Nephron (organoid): ENCODE measurements around the gene FSTL4.
A peak's percentile ranks its signal among the peaks of the same experiment; 100 is the strongest.

Experiments
- H3K27ac Mint-ChIP-seq, 3 experiments: 2 replicates each; pipeline ENCODE4 v1.8.0; 2020; ENCODE audit warnings: mixed read lengths in 3 of 3, mild to moderate bottlenecking in 2 of 3, moderate library complexity in 1 of 3
- H3K27me3 Mint-ChIP-seq: 2 replicates; pipeline ENCODE4 v1.8.0; 2021; ENCODE audit warnings: low read depth, mild to moderate bottlenecking, moderate library complexity, mixed read lengths
- H3K36me3 Mint-ChIP-seq: 2 replicates; pipeline ENCODE4 v1.8.0; 2020; ENCODE audit warnings: low read depth, mixed read lengths
- H3K4me1 Mint-ChIP-seq: 2 replicates; pipeline ENCODE4 v1.8.0; 2020; ENCODE audit warnings: mixed read lengths
- H3K4me3 Mint-ChIP-seq, 3 experiments: 2 replicates each; pipeline ENCODE4 v1.8.0; 2020; ENCODE audit warnings: mild to moderate bottlenecking in 3 of 3, mixed read lengths in 3 of 3, moderate library complexity in 2 of 3
- H3K9me3 Mint-ChIP-seq: 2 replicates; pipeline ENCODE4 v1.8.0; 2020; ENCODE audit warnings: mixed read lengths
- CTCF ChIP-seq, 3 experiments: fragments of 200-600 bp; sonication (generic); IDR thresholded peaks; one replicate each; pipeline ENCODE4 v1.5.0; 2021; ENCODE audit warnings: antibody characterized with exemption in 3 of 3; ENCODE audit not compliant: unreplicated experiment in 3 of 3

The FSTL4 gene

GRCh38 chr5:133290669-133291240, 321.6 kb downstream of the FSTL4 start:
- Mint-ChIP-seq H3K27ac (no peak overlapping the region), H3K9me3 (no peaks in the 10 kb centered on the region), H3K4me1 (no peaks in the 10 kb centered on the region), H3K27me3 (peaks cover 10% of the 10 kb centered on the region), H3K4me3 (no peak overlapping the region), H3K36me3 (no peaks in the 10 kb centered on the region)
- TF ChIP-seq CTCF (IDR thresholded peaks at IDR 0.05; ENCODE audit: unreplicated experiment in 3 of 3) = no peak

DNA sequence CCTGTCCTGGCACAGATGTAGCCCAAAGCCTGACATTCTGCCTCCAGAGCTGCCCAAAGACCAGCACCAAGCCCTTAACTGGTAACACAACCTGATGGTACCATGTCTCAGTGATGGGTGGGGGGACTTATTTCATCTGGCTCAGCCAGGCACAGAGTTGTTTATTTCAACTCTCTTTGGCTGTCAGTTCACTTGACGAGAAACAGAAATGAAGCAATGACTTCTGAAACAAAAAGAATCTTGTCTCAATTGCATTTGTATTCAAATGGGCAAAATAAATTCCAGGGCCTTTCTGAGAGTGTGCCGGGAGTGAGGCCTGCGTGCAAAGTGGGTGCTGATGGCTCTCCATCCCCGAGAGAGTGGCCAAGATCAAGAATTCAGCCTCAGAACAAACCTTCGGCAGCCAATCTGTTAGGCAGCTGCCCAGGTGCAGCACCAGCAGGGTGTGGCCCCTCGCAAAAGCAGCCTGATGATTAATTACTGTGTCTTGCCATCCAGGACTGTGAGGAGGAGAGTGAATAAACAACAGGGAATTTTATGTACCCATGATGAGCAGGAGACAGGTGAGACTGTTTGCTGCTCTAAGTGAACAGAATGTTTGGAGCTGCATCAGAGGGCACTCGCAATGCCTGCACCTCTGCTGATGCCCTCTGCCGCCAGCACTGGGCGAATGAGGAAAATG, 322.5 kb downstream of the FSTL4 start:
- peaks cover 10% of the 10 kb centered on the region for H3K27me3 Mint-ChIP-seq
- no peak overlapping the region for H3K4me3 Mint-ChIP-seq
- H3K36me3 Mint-ChIP-seq = no peaks in the 10 kb centered on the region
- H3K9me3 Mint-ChIP-seq = no peaks in the 10 kb centered on the region
- no peak for TF ChIP-seq CTCF (IDR thresholded peaks at IDR 0.05; ENCODE audit: unreplicated experiment in 3 of 3)
- no peaks in the 10 kb centered on the region for H3K4me1 Mint-ChIP-seq
- H3K27ac Mint-ChIP-seq = no peak overlapping the region

DNA sequence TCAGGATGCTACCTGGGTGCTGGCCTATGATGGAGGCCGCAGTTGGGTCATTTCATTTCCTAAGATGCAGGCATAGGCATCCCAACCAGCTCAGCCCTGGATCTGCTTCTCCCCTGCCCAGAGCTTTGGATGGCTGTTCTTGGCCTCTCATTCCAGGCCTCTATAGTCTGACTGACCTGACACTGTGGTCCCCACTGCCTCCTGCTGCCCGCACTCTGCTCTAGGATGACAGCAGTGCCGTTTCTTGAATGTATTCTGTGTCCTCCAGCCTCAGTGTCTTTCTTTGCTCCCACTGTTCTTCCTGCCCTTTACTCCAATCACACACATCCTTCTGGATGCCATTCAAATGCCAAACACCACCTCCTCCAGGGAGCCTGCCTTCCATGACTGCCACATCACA, 324.8 kb downstream of the FSTL4 start:
- peak; percentile 29 to 50 (median 38) for TF ChIP-seq CTCF (IDR thresholded peaks at IDR 0.05; ENCODE audit: unreplicated experiment in 3 of 3)
- H3K27me3 Mint-ChIP-seq = peaks cover 15% of the 10 kb centered on the region
- no peaks in the 10 kb centered on the region for H3K36me3 Mint-ChIP-seq
- H3K4me1 Mint-ChIP-seq = no peaks in the 10 kb centered on the region
- no peaks in the 10 kb centered on the region for H3K9me3 Mint-ChIP-seq
- H3K4me3 Mint-ChIP-seq = no peak overlapping the region
- H3K27ac Mint-ChIP-seq = no peak overlapping the region

GRCh38 chr5:133286483-133286882, 325.9 kb downstream of the FSTL4 start:
- no peak for TF ChIP-seq CTCF (IDR thresholded peaks at IDR 0.05; ENCODE audit: unreplicated experiment in 3 of 3)
- no peak overlapping the region for H3K4me3 Mint-ChIP-seq
- H3K4me1 Mint-ChIP-seq = no peaks in the 10 kb centered on the region
- no peaks in the 10 kb centered on the region for H3K9me3 Mint-ChIP-seq
- H3K27ac Mint-ChIP-seq = no peak overlapping the region
- no peaks in the 10 kb centered on the region for H3K36me3 Mint-ChIP-seq
- H3K27me3 Mint-ChIP-seq = peaks cover 13% of the 10 kb centered on the region

DNA sequence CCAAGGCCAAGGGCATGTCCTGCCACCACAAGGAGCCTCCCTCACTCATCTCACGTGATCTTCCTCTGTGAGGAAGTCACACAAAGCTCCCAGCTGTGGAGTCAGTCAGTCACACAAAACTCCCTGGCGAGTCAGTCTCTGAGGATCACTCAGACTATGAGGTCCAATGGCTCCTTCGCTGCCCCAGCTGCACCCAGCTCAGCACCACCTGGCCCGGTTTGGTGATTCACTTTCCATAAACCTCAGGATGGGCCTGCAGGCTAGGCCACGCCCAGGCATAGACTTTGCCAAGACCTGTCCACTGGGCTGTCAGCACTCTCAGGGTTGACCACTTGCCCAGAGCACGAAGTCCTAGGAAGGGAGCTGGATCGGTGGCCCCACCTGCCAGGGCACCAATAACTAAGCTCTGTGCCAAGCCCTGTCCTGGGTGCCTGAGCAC, 326.7 kb downstream of the FSTL4 start:
- Mint-ChIP-seq H3K9me3 (no peaks in the 10 kb centered on the region), H3K36me3 (no peaks in the 10 kb centered on the region), H3K4me1 (no peaks in the 10 kb centered on the region), H3K27me3 (peaks cover 16% of the 10 kb centered on the region), H3K27ac (no peak overlapping the region), H3K4me3 (no peak overlapping the region)
- TF ChIP-seq CTCF (IDR thresholded peaks at IDR 0.05; ENCODE audit: unreplicated experiment in 3 of 3) = no peak

DNA sequence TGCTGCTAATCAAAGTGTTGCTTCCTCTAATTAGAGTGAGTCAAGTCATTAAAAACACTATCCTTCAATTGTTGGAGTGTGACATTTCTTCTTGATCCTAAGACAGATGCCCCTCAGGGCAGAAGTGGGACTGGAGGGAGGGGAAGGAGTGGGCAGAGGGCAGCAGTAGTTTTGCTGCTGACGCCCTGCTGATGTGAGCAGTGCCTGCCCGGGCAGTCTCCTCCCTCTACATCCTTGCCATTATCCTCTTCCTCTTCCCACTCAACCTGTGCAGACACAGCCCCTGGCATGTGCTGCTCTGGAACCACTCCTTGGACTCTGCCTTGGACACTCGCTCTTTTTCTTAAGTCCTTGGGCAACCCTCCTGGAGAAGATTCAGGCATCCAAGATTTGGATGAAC, 328.0 kb downstream of the FSTL4 start:
- H3K4me1 Mint-ChIP-seq = no peaks in the 10 kb centered on the region

More for the DNA sequence above, 328.0 kb downstream of the FSTL4 start:
- Mint-ChIP-seq H3K9me3 (no peaks in the 10 kb centered on the region), H3K4me3 (no peak overlapping the region), H3K36me3 (no peaks in the 10 kb centered on the region), H3K27me3 (peaks cover 20% of the 10 kb centered on the region), H3K27ac (no peak overlapping the region)
- TF ChIP-seq CTCF (IDR thresholded peaks at IDR 0.05; ENCODE audit: unreplicated experiment in 3 of 3) = no peak
